ENCODE measurements around the gene NKX1-2. TPM values are rescaled to one million over a fixed set of nuclear protein-coding genes. Genes with fewer than 3 reads are reported as not detected.

The NKX1-2 gene
- total and polyA plus RNA-seq, 2 of the 8 experiments (the other 6 are each of a cell fraction or from before 2014, with no cell fraction given), result 12.7 to 34.9 TPM

DNA sequence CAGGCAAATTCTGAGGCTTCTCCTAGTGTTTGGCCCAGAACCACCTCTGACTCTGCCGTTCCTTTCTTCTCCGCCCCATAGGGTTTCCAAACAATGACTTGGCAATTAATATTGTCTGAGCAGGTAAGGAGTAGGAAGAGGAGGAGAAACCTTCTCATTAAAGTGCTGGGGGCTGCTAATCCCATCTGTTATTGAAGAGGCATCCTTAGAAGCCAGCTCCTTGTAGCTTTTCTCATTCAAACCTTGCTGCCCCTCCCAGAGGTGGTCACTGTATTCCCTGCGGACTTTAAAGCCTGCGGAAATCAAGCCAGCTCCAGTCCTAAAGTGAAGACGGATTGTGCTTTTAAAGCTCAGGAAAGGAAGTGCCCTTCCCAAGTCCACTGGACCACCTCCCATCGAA, 1.4 kb upstream of the NKX1-2 start (continued):
- TF ChIP-seq, protein P1, sequence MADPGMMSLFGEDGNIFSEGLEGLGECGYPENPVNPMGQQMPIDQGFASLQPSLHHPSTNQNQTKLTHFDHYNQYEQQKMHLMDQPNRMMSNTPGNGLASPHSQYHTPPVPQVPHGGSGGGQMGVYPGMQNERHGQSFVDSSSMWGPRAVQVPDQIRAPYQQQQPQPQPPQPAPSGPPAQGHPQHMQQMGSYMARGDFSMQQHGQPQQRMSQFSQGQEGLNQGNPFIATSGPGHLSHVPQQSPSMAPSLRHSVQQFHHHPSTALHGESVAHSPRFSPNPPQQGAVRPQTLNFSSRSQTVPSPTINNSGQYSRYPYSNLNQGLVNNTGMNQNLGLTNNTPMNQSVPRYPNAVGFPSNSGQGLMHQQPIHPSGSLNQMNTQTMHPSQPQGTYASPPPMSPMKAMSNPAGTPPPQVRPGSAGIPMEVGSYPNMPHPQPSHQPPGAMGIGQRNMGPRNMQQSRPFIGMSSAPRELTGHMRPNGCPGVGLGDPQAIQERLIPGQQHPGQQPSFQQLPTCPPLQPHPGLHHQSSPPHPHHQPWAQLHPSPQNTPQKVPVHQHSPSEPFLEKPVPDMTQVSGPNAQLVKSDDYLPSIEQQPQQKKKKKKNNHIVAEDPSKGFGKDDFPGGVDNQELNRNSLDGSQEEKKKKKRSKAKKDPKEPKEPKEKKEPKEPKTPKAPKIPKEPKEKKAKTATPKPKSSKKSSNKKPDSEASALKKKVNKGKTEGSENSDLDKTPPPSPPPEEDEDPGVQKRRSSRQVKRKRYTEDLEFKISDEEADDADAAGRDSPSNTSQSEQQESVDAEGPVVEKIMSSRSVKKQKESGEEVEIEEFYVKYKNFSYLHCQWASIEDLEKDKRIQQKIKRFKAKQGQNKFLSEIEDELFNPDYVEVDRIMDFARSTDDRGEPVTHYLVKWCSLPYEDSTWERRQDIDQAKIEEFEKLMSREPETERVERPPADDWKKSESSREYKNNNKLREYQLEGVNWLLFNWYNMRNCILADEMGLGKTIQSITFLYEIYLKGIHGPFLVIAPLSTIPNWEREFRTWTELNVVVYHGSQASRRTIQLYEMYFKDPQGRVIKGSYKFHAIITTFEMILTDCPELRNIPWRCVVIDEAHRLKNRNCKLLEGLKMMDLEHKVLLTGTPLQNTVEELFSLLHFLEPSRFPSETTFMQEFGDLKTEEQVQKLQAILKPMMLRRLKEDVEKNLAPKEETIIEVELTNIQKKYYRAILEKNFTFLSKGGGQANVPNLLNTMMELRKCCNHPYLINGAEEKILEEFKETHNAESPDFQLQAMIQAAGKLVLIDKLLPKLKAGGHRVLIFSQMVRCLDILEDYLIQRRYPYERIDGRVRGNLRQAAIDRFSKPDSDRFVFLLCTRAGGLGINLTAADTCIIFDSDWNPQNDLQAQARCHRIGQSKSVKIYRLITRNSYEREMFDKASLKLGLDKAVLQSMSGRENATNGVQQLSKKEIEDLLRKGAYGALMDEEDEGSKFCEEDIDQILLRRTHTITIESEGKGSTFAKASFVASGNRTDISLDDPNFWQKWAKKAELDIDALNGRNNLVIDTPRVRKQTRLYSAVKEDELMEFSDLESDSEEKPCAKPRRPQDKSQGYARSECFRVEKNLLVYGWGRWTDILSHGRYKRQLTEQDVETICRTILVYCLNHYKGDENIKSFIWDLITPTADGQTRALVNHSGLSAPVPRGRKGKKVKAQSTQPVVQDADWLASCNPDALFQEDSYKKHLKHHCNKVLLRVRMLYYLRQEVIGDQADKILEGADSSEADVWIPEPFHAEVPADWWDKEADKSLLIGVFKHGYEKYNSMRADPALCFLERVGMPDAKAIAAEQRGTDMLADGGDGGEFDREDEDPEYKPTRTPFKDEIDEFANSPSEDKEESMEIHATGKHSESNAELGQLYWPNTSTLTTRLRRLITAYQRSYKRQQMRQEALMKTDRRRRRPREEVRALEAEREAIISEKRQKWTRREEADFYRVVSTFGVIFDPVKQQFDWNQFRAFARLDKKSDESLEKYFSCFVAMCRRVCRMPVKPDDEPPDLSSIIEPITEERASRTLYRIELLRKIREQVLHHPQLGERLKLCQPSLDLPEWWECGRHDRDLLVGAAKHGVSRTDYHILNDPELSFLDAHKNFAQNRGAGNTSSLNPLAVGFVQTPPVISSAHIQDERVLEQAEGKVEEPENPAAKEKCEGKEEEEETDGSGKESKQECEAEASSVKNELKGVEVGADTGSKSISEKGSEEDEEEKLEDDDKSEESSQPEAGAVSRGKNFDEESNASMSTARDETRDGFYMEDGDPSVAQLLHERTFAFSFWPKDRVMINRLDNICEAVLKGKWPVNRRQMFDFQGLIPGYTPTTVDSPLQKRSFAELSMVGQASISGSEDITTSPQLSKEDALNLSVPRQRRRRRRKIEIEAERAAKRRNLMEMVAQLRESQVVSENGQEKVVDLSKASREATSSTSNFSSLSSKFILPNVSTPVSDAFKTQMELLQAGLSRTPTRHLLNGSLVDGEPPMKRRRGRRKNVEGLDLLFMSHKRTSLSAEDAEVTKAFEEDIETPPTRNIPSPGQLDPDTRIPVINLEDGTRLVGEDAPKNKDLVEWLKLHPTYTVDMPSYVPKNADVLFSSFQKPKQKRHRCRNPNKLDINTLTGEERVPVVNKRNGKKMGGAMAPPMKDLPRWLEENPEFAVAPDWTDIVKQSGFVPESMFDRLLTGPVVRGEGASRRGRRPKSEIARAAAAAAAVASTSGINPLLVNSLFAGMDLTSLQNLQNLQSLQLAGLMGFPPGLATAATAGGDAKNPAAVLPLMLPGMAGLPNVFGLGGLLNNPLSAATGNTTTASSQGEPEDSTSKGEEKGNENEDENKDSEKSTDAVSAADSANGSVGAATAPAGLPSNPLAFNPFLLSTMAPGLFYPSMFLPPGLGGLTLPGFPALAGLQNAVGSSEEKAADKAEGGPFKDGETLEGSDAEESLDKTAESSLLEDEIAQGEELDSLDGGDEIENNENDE (IDR thresholded peaks at IDR 0.05; ENCODE audit: insufficient replicate concordance, low read length), result no peak
- TF ChIP-seq CTBP2 (IDR thresholded peaks at IDR 0.05; ENCODE audit: borderline replicate concordance, insufficient read depth, insufficient read length, low read length), result no peak
- TF ChIP-seq MAFK (IDR thresholded peaks at IDR 0.05; ENCODE audit: low read depth, low read length), result peak; percentile 79
- TF ChIP-seq SIX5 (IDR thresholded peaks at IDR 0.05; ENCODE audit: low read depth, low read length), result no peak
- TF ChIP-seq RNF2 (IDR thresholded peaks at IDR 0.05; ENCODE audit: borderline replicate concordance, low read depth, low read length, missing control alignments, poor library complexity, severe bottlenecking), result no peak
- TF ChIP-seq SIRT6 (IDR thresholded peaks at IDR 0.05; ENCODE audit: low read length), result no peak
- TF ChIP-seq SIN3A (conservative IDR thresholded peaks at IDR 0.05 in 1 of 2, IDR thresholded peaks at IDR 0.05 in 1 of 2; ENCODE audit: low read depth in 1 of 2, low read length in 2 of 2), result 0 out of 4 replicates have a peak, but pooled peaks of 1 of the 2 experiments have one; percentile 20

Measured in H1 (cell line).